PC-9 (cell line): Measurements from ENCODE around the gene RELCH.

ENCODE experiments used
- EZH2 ChIP-seq: fragments of 200-600 bp; sonication (generic); IDR thresholded peaks from 2 replicates; pipeline ENCODE4 v1.8.0; 2017; ENCODE audit warnings: antibody characterized with exemption, low read depth
- TF ChIP-seq, protein P1 (sequence below): fragments of 200-600 bp; sonication (generic); conservative IDR thresholded peaks from 2 replicates; pipeline ENCODE4 v1.6.1; 2017; ENCODE audit warnings: mixed run types, antibody characterized with exemption, mild to moderate bottlenecking, moderate library complexity

DNA sequence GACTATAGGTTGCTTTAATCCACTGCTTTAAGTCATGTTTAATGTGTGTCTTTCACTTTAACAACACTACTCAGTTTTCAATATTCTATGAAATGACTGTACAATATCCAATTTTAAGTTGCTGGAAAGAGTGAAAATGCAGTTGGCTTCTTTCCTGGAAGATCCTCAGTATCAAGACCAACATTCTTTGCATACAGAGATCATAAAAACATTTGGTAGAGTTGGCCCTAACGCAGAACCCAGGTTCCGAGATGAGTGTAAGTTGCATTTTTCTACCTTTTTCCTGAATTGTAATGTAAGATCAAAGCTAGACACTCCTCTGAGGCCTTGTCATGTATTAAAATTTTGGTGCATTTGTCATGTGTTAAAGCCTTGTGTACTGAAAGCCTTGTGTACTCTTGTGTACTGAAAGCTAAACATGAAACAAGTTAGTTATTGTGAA lies 95.2 kb downstream of the RELCH start:
- TF ChIP-seq, protein P1, sequence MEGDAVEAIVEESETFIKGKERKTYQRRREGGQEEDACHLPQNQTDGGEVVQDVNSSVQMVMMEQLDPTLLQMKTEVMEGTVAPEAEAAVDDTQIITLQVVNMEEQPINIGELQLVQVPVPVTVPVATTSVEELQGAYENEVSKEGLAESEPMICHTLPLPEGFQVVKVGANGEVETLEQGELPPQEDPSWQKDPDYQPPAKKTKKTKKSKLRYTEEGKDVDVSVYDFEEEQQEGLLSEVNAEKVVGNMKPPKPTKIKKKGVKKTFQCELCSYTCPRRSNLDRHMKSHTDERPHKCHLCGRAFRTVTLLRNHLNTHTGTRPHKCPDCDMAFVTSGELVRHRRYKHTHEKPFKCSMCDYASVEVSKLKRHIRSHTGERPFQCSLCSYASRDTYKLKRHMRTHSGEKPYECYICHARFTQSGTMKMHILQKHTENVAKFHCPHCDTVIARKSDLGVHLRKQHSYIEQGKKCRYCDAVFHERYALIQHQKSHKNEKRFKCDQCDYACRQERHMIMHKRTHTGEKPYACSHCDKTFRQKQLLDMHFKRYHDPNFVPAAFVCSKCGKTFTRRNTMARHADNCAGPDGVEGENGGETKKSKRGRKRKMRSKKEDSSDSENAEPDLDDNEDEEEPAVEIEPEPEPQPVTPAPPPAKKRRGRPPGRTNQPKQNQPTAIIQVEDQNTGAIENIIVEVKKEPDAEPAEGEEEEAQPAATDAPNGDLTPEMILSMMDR: no peak
- no peak for TF ChIP-seq EZH2
